ENCODE results near the gene HTT-AS.

Gene HTT-AS

DNA sequence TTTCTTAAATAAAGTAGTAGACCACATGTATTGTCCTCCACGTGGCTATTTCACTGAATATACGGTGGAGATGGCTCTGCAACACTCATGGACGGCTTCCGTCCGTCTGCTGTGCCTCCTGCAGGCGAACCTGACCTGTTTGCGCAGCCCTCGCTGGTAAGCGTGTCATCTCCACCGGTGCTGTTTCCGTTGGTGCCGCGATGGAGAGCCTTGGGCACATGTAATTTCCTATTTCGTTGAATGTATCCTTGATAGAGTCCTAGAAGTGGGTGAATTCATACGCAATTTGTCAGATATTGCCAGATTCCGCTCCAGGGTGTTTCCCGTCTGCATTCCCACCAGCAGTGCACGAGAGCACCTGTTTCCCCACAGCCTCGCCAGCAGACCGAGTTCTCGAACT lies 48.5 kb downstream of the HTT-AS start:
- DNase-seq: no peak

DNA sequence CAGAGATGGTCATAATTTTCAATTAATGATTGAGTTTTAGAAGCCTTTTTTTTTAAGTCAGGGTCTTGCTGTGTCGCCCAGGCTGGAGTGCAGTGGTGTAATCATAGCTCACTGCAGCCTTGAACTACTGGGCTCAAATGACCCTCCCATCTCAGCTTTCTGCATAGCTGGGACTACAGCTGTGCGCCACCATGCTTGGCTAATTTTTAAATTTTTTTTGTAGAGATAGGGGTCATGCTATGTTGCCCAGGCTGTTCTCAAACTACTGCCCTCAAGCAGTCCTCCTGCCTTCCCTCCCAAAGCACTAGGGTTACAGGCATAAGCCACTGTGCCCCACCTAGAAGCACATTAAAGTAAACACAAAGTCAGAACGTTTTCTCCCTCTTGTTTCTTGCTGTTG lies 51.7 kb downstream of the HTT-AS start:
- DNase-seq: no peak

DNA sequence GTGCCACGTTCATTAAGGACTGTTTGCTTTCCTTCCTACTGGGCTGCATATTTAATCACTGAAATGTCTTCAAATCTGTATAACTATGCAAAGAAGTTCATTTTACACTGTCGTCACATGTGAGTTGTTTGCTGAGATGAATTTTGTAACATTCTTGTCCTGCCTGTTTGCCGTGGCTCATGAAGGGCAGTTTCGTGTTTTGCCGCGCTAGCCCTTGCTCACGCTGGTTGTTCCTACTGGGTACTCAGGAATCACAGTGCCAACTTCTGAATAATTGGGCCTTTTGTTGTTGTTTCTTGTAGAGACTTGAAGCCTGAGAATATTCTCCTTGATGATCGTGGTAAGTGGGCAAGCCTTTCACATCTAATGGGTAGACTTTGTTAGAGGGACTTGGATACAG lies 52.2 kb downstream of the HTT-AS start:
- DNase-seq: no peak

- no peak for DNase-seq
Observed at GRCh38 chr4:3021627-3022026, 52.7 kb downstream of the HTT-AS start.

GRCh38 chr4:3021127-3021526 lies 53.2 kb downstream of the HTT-AS start:
- no peak for DNase-seq

GRCh38 chr4:3019145-3019846 lies 55.0 kb downstream of the HTT-AS start:
- DNase-seq: no peak

- no peak for DNase-seq
Observed at GRCh38 chr4:3017504-3017903, 56.8 kb downstream of the HTT-AS start.

- DNase-seq: no peak
Observed at GRCh38 chr4:3016961-3017360, 57.4 kb downstream of the HTT-AS start.

- no peak for DNase-seq
Observed at GRCh38 chr4:3013839-3014350, 60.4 kb downstream of the HTT-AS start.
